HG02970 (cell line): ENCODE measurements around the gene ERBB4.

ENCODE experiments used
- ATAC-seq: cut with Tn5 transposase; IDR thresholded peaks from one replicate; pipeline ENCODE4 v1.9.1; 2021; ENCODE audit warnings: mild to moderate bottlenecking, moderate library complexity, moderate number of reproducible peaks; ENCODE audit not compliant: unreplicated experiment, low FRiP score

ERBB4 gene

GRCh38 chr2:212158081-212158480 is 380.5 kb downstream of the ERBB4 start:
- no peak for ATAC-seq

GRCh38 chr2:212157012-212157411 is 381.6 kb downstream of the ERBB4 start:
- no peak for ATAC-seq

- ATAC-seq, result no peak
Measured at GRCh38 chr2:212156088-212156487, 382.5 kb downstream of the ERBB4 start.

- ATAC-seq, result no peak
Measured at GRCh38 chr2:212154477-212154878, 384.1 kb downstream of the ERBB4 start.

- no peak for ATAC-seq
Measured at GRCh38 chr2:212153923-212154322, 384.7 kb downstream of the ERBB4 start.

- no peak for ATAC-seq
Measured at GRCh38 chr2:212147921-212148513, 390.6 kb downstream of the ERBB4 start.

- ATAC-seq, result no peak
Measured at GRCh38 chr2:212146416-212146815, 392.2 kb downstream of the ERBB4 start.

- ATAC-seq, result no peak
Measured at GRCh38 chr2:212145121-212145520, 393.5 kb downstream of the ERBB4 start.

GRCh38 chr2:212142631-212143030 is 396.0 kb downstream of the ERBB4 start:
- ATAC-seq, result no peak

GRCh38 chr2:212141499-212141898 is 397.1 kb downstream of the ERBB4 start:
- no peak for ATAC-seq

GRCh38 chr2:212136216-212136795 is 402.3 kb downstream of the ERBB4 start:
- no peak for ATAC-seq

GRCh38 chr2:212135739-212136138 is 402.9 kb downstream of the ERBB4 start:
- ATAC-seq, result no peak

- ATAC-seq, result no peak
Measured at GRCh38 chr2:212133337-212133736, 405.3 kb downstream of the ERBB4 start.

GRCh38 chr2:212124598-212124997 is 414.0 kb downstream of the ERBB4 start:
- no peak for ATAC-seq

- no peak for ATAC-seq
Measured at GRCh38 chr2:212119591-212119990, 419.0 kb downstream of the ERBB4 start.

GRCh38 chr2:212117926-212118325 is 420.7 kb downstream of the ERBB4 start:
- ATAC-seq, result no peak

- no peak for ATAC-seq
Measured at GRCh38 chr2:212114489-212114888, 424.1 kb downstream of the ERBB4 start.

- no peak for ATAC-seq
Measured at GRCh38 chr2:212112401-212112800, 426.2 kb downstream of the ERBB4 start.

- no peak for ATAC-seq
Measured at GRCh38 chr2:212109792-212110680, 428.6 kb downstream of the ERBB4 start.

- ATAC-seq, result no peak
Measured at GRCh38 chr2:212109217-212109616, 429.4 kb downstream of the ERBB4 start.

GRCh38 chr2:212107989-212108388 is 430.6 kb downstream of the ERBB4 start:
- no peak for ATAC-seq

GRCh38 chr2:212107014-212107413 is 431.6 kb downstream of the ERBB4 start:
- no peak for ATAC-seq
